HG03432 (cell line): ENCODE data around the gene NME8.
A peak's percentile ranks its signal among the peaks of the same experiment; 100 is the strongest.
"Not testable (repeated sequence)": the region's sequence is repeated elsewhere in the genome, so short reads cannot be mapped to it uniquely, and the experiment has no call there.

Experiments
- ATAC-seq: cut with Tn5 transposase; IDR thresholded peaks from one replicate; pipeline ENCODE4 v1.9.1; 2021; ENCODE audit warnings: mild to moderate bottlenecking, moderate library complexity; ENCODE audit not compliant: unreplicated experiment

NME8 gene, protein sequence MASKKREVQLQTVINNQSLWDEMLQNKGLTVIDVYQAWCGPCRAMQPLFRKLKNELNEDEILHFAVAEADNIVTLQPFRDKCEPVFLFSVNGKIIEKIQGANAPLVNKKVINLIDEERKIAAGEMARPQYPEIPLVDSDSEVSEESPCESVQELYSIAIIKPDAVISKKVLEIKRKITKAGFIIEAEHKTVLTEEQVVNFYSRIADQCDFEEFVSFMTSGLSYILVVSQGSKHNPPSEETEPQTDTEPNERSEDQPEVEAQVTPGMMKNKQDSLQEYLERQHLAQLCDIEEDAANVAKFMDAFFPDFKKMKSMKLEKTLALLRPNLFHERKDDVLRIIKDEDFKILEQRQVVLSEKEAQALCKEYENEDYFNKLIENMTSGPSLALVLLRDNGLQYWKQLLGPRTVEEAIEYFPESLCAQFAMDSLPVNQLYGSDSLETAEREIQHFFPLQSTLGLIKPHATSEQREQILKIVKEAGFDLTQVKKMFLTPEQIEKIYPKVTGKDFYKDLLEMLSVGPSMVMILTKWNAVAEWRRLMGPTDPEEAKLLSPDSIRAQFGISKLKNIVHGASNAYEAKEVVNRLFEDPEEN

DNA sequence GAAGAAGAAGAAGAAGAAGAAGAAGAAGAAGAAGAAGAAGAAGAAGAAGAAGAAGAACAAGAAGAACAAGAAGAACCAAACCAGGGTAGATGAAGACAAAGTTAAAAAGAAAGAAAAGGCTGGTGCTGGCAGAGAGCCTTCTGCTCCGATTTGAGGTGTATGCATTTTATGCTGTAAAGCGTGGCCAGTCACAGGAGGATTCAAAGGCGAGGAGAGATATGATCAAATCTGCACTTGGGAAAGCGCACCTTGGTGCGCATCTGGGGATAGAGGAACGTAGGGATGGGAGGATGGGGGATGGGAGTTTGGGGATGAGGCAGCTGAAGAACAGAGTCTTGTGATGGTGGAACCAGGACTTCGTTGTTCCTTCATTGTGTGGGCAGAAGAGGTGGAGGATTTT lies at the start of gene NME8:
NME8 (plus strand) TSS at position 301 of the 400 bp plus-strand sequence. CDS start 1,670 bp downstream, outside the sequence.
- no peak for ATAC-seq

DNA sequence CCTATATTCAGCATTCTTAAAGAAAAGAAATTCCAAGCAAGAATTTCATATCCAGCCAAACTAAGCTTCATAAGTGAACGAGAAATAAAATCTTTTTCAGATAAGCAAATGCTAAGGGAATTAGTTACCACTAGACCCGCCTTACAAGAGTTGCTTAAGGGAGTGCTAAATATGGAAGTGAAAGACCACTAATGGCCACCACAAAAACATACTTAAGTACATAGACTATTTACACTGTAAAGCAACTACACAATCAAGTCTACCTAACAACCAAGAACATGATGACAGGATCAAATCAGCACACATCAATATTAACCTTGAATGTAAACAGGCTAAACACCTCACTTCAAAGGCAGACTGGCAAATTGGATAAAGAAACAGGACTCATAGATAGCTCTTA lies 42.2 kb upstream of the NME8 start:
- no peak for ATAC-seq

DNA sequence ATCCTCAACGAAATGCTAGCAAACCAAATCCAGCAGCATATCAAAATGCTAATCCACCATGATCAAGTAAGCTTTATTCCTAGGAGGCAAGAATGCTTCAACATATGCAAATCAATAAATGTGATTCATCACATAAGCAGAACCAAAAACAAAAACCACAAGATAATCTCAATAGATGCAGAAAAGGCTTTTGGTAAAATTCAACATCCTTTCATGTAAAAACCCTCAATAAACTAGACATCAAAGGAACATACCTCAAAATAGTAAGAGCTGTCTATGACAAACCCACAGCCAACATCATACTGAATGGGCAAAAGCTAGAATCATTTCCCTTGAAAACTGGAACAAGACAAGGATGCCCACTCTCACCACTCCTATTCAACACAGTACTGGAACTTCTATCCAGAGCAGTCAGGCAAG lies 36.2 kb upstream of the NME8 start:
- ATAC-seq = not testable (repeated sequence)

DNA sequence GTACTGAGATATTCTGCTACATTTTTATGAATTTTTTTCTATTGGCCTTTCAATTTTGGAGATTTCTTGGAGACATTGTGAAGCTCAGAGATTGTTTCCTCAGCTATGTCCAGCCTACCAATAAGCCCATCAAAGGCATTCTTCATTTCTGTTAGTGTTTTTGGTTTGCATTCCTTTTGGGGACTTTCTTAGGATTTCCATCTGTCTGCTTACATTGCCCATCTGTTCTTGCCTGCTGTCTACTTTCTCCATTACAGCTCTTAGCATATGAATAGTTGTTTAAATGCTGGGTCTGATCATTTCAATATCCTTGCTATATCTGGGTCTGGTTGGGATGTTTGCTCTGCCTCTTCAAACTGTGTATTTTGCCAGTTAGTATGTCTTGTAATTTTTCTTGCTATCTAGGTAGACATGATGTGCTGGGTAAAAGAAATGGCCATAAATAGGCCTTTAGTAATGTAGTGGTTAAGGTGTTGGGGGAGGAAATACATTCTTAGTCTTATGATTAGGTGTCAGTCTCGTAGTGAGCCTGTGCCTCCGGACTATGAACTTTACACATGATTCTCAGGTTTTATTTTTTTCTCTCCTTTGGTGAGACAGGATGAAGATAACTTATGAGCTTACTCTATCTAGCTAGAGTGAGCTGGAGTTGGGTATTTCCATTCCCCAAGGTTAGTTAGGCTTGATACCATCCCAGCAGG lies 32.6 kb upstream of the NME8 start:
- peak; percentile 93 for ATAC-seq

DNA sequence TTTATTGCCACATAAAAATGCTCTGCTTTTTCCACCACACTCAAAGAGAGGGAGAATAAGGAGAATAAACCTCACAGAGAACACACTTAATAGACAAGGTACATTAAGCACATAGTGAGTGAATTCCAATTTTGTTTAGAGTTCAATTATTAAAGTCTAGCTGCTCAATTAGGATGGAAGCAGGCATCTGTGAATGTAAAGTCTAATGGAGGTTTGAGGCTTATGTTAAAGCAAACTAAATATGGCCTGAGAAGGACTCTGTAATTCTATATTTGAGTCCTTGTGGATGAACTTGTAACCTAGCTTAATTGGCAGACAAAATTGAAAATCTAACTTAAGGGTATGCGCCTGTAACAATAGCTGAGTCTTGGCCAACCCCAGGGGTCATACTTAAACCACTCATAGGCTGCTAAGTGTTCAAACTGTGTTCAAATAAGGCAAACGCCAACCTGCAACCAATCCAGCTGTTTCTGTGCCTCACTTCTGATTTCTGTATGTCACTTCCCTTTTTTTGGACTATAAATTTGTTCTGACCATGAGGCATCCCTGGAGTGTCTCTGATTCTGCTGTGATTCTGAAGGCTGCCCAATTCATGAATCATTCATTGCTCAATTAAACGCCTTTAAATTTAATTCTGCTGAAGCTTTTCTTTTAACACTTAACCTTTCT lies 31.3 kb upstream of the NME8 start:
- ATAC-seq = no peak

DNA sequence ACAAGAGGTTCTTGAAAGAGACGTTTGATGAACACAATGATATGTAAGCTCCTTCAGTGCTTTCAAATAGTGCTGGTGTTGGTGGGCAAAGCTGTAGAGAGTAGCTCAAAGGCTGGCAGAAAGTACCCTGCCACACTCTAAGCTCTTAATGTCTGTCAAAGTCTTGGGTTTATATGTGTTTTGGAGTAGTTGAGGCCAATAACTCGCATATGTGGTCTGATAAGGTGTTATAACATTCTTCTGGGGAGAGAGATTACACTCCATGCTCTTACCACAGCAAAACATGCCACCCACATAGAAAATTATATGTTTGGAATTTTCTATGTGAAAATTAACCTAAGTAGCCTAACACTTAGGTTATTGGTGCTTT lies 30.8 kb upstream of the NME8 start:
- no peak for ATAC-seq

DNA sequence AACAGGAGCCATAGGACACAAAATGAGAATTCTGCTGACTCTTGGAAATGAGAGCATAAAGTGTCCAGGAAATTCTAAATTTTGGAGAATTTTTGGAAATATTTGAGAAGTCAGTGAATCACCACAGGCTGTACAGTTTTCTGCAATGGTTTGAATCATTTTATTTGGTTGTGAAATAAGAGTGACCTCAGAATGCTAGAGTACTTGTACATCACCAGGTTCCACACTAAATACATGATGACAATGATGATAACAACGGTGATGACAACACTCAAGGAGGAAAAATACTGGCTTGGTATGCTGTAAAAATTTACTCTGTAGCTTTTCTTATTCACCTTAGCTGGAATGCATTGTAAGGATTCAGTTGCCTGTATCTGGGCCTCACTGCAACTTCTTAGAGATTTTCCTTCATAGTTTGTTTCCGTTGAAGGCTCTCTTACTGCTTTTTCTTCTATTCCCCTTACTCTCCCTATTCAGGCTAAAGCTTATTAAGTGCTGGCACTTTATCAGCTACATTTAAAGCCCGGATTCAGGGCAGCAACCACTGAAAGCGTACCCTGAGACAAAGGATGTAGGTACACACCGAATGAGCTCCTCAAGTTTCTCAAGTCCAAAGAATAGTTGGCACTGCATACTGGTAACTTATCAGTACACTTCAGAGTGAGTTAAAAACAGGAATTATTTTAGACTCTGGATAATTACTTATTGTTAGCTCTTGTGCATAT lies 30.2 kb upstream of the NME8 start:
- ATAC-seq = no peak

DNA sequence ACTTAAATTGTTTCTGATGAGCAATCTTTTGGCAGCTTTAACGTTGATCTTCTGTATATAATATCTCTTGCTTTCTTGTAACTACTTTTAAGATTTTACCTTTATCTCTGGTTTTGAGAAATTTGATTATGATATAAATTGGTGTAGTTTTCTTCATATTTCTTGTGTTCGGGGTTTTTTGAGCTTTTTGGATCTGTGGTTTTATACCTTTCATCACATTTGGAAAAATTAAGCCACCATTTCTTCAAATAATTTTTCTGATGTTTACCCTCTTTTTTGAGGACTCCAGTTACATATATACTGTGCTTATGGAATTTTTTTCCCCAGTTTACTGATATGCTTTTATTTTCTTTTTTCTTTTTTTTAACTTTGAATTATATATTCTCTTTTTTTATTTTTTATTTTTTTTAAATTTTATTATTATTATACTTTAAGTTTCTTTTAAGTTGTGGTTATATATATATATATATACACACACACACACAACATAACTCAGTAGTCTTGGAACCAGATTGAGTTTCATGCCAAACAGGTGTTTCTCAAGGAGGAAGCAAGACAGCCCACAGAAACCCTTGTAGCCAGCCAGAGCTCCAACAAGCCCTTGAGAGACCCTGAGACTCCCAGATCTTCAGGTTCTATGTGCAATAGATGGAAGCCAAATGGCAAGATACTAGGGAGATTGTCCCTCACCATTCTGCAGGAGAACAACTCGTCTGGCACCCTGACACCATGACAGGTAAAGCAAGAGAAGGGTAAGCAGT lies 27.5 kb upstream of the NME8 start:
- ATAC-seq = peak; percentile 70

DNA sequence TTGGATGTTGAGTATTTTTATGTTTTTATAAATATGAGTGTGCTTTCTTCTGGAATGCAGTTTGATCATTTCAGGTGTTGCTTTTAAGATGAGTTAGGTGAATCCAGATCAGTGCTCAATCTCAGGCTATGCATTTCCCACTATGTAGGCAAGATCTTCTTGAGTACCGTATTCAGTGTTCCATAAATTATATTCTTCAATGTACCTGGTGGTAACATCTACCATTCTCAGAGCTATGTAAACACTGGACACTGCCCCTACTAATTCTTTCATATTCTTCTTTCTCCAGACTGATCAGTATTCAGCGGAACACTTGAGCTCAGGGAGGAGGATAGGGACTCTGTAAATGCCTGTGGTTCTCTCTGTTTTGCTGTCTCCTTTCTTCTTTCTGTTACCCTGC lies 25.5 kb upstream of the NME8 start:
- ATAC-seq = no peak

DNA sequence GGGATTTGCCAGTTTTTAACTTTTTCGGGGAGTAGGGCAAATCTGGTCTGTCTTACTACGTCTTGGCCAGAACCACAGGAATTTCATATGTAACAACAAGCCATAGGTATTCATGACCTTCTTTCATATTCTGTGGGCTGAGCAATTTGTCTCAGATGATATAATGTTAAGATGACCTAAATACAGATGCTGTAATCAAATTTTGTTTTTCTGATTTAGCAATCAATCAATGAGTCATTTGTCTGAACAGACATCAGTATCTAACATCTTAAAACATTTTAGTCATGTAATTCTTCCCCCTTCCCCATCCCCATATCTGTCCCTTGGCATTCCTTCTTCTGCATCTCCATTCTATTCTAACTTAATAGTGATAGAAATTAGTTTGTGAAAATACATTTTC lies 24.8 kb upstream of the NME8 start:
- ATAC-seq = no peak

DNA sequence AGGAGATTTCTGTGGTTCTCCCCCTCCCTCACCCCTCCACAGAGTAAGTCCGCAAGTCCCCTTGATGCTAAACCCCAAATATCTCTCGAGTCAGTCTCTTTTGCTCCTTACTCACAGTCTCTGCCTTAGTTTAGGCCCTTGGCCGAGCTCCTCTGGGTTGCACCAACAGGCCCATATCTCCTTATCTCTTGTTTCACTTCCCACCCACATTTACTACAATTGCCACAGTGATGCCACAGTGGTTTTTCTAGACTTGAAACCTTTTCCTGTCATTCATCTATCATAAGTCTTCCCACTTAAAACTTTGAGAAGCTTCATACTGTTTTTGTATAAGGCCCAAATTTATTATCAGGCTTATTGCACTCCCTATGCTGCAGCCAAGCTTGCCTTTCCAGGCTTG lies 23.4 kb upstream of the NME8 start:
- no peak for ATAC-seq

DNA sequence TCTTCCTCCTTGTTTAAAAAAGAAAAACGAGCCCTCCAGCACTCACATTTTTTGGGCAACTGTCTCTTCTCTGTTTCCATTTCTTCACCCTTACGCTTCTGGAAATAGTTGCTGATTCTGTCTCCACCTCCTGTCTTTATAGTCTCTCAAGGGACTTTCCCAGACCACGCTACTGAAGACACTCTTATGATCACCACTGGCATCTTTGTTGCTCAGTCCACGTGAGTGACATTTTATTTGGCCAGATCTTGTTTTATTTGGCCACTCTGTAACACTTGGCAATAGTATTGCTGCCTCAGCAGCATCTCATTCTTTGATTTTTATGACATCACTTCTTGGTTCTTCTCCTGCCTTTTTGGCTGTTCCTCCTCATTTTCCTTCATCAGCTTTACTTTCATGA lies 21.6 kb upstream of the NME8 start:
- peak; percentile 39 for ATAC-seq

DNA sequence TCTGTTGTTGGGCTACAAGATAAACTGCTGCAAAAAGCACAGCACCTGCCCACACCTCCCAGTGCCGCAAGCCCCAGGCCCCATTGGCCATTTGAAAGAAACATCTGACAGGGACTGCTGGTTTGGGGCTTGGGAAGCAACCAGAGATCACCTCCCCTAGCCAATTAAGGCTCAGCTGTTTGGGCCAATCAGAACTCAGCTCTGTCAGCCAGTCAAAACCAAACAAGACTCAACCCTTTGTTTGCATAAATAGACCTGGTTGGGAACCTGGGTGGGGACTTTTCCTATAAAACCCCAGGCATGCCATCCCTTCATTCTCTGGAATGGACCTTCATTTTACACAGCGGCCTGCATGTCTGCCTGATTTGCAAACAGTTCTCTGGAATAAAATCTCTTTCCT lies 17.2 kb upstream of the NME8 start:
- no peak for ATAC-seq

DNA sequence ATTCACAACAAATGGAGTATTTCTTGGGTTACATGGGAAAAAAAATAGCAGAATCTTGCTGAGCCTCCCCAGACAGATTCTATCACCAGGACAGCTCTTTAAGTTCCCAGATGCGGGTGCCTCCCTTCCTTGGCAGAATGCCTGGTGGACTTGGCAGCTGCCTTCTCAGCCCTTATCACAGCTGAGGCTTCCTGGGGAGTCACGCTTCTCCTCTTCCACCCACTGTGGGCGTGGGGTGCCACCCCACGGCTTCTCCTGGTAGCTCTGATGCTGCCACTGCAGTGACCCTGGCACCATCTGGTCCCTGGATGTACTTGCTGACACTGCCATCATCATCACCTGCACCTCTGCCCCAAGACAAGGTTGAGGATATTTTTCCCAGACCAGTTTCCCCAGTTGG lies 16.2 kb upstream of the NME8 start:
- ATAC-seq = peak; percentile 91

DNA sequence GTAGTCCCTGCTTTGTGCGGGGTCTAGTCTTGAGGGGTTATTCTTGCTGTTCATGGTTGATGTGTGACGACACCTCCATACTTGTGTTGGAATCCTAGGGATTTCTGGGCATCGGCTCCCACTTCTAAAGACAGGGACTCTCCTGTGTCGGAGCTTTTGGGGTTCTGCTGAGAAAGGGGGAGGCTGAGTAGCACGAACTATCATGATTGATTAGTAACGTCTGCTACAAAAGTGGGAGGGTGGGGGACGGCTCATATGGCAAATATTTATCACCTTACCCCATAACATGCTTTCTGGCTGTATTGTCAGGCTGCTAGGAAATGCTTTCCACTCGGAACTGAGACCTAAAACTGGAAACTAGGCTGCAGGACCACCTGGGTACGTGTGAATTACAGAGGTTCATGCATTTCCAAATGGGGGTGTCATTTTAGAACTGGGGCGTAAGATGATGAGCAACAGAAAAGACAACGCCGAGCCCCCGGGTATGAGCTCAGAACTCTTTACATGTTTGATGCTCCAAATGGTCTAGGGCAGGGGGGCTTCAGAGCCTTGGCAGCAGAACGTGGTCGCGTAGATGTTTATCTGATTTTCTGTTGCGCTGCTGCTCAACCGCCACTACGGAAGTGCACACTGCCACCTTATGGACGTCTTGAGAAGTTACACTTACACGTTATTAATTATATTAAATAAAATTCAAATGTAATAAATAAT lies 15.1 kb upstream of the NME8 start:
- ATAC-seq = no peak

DNA sequence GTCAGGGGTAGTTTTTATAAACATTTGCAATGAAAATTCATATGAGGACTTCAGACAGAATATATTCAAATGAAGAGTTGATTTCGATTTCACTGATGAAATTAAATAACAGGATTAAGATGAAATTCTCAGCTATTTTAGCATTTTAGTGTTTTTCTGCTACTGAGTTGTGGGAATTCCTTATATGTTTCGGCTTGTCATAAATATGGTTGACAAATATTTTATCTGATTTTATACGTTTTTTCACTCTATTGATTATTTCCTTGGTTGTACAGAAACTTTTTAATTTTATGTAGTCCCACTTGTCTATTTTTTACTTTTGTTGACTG lies 14.6 kb upstream of the NME8 start:
- no peak for ATAC-seq

DNA sequence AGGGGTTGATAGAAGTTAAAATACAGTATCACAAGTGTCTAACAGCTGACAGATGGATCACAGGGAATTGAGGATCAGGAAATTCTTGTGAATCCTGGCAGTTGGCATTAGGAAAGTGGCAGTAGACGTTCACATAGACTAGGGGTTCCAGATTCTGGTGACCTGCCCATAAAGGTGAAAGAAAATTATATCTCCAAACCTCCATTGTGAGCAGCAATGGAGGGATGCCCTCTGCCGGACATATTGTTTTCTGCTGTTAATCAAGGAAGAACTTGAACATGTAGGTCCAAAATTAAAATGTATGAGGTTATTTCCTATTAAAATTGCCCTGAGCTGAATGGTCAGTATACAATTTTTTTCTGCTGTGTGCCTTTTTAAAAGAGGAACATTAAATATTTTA lies 5.1 kb downstream of the NME8 start:
- ATAC-seq = no peak

DNA sequence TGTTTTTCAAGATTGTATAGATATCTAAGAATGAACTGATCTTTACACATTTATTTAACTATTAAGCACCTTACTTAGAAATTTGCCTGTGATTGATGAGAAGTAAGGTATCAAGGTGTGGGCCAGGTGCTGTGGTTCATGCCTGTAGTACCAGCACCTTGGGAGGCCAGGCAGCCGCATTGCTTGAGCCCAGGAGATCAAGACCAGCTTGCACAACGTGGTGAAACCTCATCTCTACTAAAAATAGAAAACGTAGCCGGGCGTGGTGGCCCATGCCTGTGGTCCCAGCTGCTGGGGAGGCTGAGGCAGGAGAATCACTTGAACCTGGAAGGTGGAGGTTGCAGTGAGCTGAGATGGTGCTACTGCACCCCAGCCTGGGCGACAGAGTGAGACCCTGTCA lies 33.7 kb downstream of the NME8 start:
- ATAC-seq = no peak

DNA sequence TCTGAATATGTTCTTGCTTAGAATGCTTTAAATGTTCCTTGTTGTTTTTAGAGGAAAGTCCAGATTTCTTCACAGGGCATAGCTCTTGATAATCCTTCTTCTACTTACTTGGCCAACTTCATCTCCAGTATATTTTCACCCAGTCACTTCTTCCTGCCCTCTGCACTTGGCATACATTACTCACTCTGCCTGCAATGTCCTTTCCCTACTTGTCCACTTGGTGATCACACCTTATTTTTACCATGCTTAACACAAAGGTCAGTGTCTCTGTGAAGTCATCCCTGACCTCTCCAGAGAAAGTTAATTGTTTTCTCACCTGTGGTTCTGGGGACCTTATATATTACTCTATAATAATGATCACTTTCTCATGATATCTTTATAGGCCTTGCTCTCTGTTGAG lies 45.0 kb downstream of the NME8 start:
- ATAC-seq = no peak

DNA sequence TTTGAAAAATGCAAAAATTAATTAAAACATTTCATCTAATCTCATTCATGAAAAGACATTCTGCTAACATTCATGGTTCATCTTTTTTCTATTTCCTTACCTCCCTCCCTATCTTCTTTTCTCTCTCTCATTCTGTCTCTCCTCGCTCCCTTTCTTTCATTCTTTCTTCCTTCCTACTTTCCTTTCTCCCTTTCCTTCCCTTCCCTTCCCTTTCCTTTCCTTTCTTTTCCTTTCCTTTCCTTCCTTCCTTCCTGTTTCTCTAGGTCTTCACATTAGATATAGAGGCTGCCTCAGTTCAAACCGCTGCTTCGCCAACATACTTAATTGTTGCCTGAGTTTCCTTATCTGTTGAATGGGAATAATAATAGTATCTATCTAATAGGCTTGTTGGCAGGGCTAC lies 46.3 kb downstream of the NME8 start:
- ATAC-seq = no peak
